OCI-LY1 (cell line): ENCODE data around the gene POLR3H.

Source experiments
- CTCF ChIP-seq: fragments of 200-600 bp; sonication (generic), shearing (Covaris generic); IDR thresholded peaks from 2 replicates; pipeline ENCODE4 v1.5.1; 2017; ENCODE audit warnings: mild to moderate bottlenecking, antibody characterized with exemption, low read length, moderate library complexity, mixed read lengths
- EZH2 ChIP-seq: fragments of 200-600 bp; sonication (generic), shearing (Covaris generic); IDR thresholded peaks from 2 replicates; pipeline ENCODE4 v1.8.0; 2017; ENCODE audit warnings: borderline replicate concordance, mixed run types, mild to moderate bottlenecking, antibody characterized with exemption, low read length, moderate library complexity, mixed read lengths

GRCh38 chr22:41551877-41552582 is 7.8 kb upstream of the POLR3H start:
- TF ChIP-seq CTCF (no peak), EZH2 (no peak)
